ENCODE results near the gene SLC2A9.
A peak's percentile ranks its signal among the peaks of the same experiment; 100 is the strongest.

Gene SLC2A9

GRCh38 chr4:9980898-9981297 lies 40.4 kb downstream of the SLC2A9 start:
- Histone ChIP-seq H3K27me3 (ENCODE audit: insufficient read depth, insufficient read length) (peaks cover 28% of the 10 kb centered on the region), H3K36me3 (ENCODE audit: insufficient read depth, insufficient read length, low read length) (no peaks in the 10 kb centered on the region), H3K9ac (ENCODE audit: insufficient read length, low read depth) (no peak overlapping the region), H3K4me3 (ENCODE audit: insufficient read length, low read depth) (no peak overlapping the region), H3K9me3 (ENCODE audit: insufficient read depth, low read length) (no peaks in the 10 kb centered on the region), H3K4me1 (ENCODE audit: insufficient read depth, insufficient read length) (peaks cover 6% of the 10 kb centered on the region)
- TF ChIP-seq ZNF274 (IDR thresholded peaks at IDR 0.05; ENCODE audit: low read depth, low read length) (no peak), YY1 (IDR thresholded peaks at IDR 0.05; ENCODE audit: insufficient read depth, insufficient read length) (no peak), SUZ12 (IDR thresholded peaks at IDR 0.05; ENCODE audit: extremely low read depth, insufficient read depth, insufficient read length) (no peak)
- DNase-seq (ENCODE audit: low read depth, low spot score): no peak

- no peak overlapping the region for H3K4me3 ChIP-seq (ENCODE audit: insufficient read length, low read depth)
- H3K4me1 ChIP-seq (ENCODE audit: insufficient read depth, insufficient read length): peaks cover 6% of the 10 kb centered on the region
- TF ChIP-seq YY1 (IDR thresholded peaks at IDR 0.05; ENCODE audit: insufficient read depth, insufficient read length) (no peak), SUZ12 (IDR thresholded peaks at IDR 0.05; ENCODE audit: extremely low read depth, insufficient read depth, insufficient read length) (no peak), ZNF274 (IDR thresholded peaks at IDR 0.05; ENCODE audit: low read depth, low read length) (no peak)
- no peaks in the 10 kb centered on the region for H3K36me3 ChIP-seq (ENCODE audit: insufficient read depth, insufficient read length, low read length)
- no peaks in the 10 kb centered on the region for H3K9me3 ChIP-seq (ENCODE audit: insufficient read depth, low read length)
- no peak overlapping the region for H3K9ac ChIP-seq (ENCODE audit: insufficient read length, low read depth)
- peak; percentile 35 for DNase-seq (ENCODE audit: low read depth, low spot score)
- peaks cover 28% of the 10 kb centered on the region for H3K27me3 ChIP-seq (ENCODE audit: insufficient read depth, insufficient read length)
Measured at GRCh38 chr4:9979101-9979701, 42.1 kb downstream of the SLC2A9 start.

- Histone ChIP-seq H3K9ac (ENCODE audit: insufficient read length, low read depth) (no peak overlapping the region), H3K36me3 (ENCODE audit: insufficient read depth, insufficient read length, low read length) (no peaks in the 10 kb centered on the region), H3K27me3 (ENCODE audit: insufficient read depth, insufficient read length) (peaks cover 28% of the 10 kb centered on the region), H3K4me1 (ENCODE audit: insufficient read depth, insufficient read length) (peaks cover 6% of the 10 kb centered on the region), H3K4me3 (ENCODE audit: insufficient read length, low read depth) (no peak overlapping the region), H3K9me3 (ENCODE audit: insufficient read depth, low read length) (no peaks in the 10 kb centered on the region)
- no peak for DNase-seq (ENCODE audit: low read depth, low spot score)
- TF ChIP-seq SUZ12 (IDR thresholded peaks at IDR 0.05; ENCODE audit: extremely low read depth, insufficient read depth, insufficient read length) (no peak), ZNF274 (IDR thresholded peaks at IDR 0.05; ENCODE audit: low read depth, low read length) (no peak), YY1 (IDR thresholded peaks at IDR 0.05; ENCODE audit: insufficient read depth, insufficient read length) (no peak)
Measured at GRCh38 chr4:9977518-9978031, 43.7 kb downstream of the SLC2A9 start.

GRCh38 chr4:9976781-9977180 lies 44.5 kb downstream of the SLC2A9 start:
- H3K27me3 ChIP-seq (ENCODE audit: insufficient read depth, insufficient read length): peaks cover 28% of the 10 kb centered on the region
- H3K9ac ChIP-seq (ENCODE audit: insufficient read length, low read depth): no peak overlapping the region
- TF ChIP-seq ZNF274 (IDR thresholded peaks at IDR 0.05; ENCODE audit: low read depth, low read length): no peak
- no peak for TF ChIP-seq YY1 (IDR thresholded peaks at IDR 0.05; ENCODE audit: insufficient read depth, insufficient read length)
- no peak for TF ChIP-seq SUZ12 (IDR thresholded peaks at IDR 0.05; ENCODE audit: extremely low read depth, insufficient read depth, insufficient read length)
- DNase-seq (ENCODE audit: low read depth, low spot score): no peak
- H3K9me3 ChIP-seq (ENCODE audit: insufficient read depth, low read length): no peaks in the 10 kb centered on the region
- no peaks in the 10 kb centered on the region for H3K36me3 ChIP-seq (ENCODE audit: insufficient read depth, insufficient read length, low read length)
- H3K4me3 ChIP-seq (ENCODE audit: insufficient read length, low read depth): no peak overlapping the region
- H3K4me1 ChIP-seq (ENCODE audit: insufficient read depth, insufficient read length): peaks cover 6% of the 10 kb centered on the region

- no peak for TF ChIP-seq SUZ12 (IDR thresholded peaks at IDR 0.05; ENCODE audit: extremely low read depth, insufficient read depth, insufficient read length)
- no peak for TF ChIP-seq YY1 (IDR thresholded peaks at IDR 0.05; ENCODE audit: insufficient read depth, insufficient read length)
- no peak for TF ChIP-seq ZNF274 (IDR thresholded peaks at IDR 0.05; ENCODE audit: low read depth, low read length)
- Histone ChIP-seq H3K9ac (ENCODE audit: insufficient read length, low read depth) (no peak overlapping the region), H3K4me1 (ENCODE audit: insufficient read depth, insufficient read length) (peaks cover 6% of the 10 kb centered on the region), H3K4me3 (ENCODE audit: insufficient read length, low read depth) (no peak overlapping the region), H3K9me3 (ENCODE audit: insufficient read depth, low read length) (no peaks in the 10 kb centered on the region), H3K36me3 (ENCODE audit: insufficient read depth, insufficient read length, low read length) (no peaks in the 10 kb centered on the region), H3K27me3 (ENCODE audit: insufficient read depth, insufficient read length) (peaks cover 28% of the 10 kb centered on the region)
- DNase-seq (ENCODE audit: low read depth, low spot score): no peak
Measured at GRCh38 chr4:9976293-9976692, 45.0 kb downstream of the SLC2A9 start.

GRCh38 chr4:9971711-9972110 lies 49.6 kb downstream of the SLC2A9 start:
- H3K36me3 ChIP-seq (ENCODE audit: insufficient read depth, insufficient read length, low read length): no peaks in the 10 kb centered on the region
- peaks cover under 1% of the 10 kb centered on the region for H3K27me3 ChIP-seq (ENCODE audit: insufficient read depth, insufficient read length)

GRCh38 chr4:9970399-9971011 lies 50.8 kb downstream of the SLC2A9 start:
- no peak for DNase-seq (ENCODE audit: low read depth, low spot score)
- Histone ChIP-seq H3K27me3 (ENCODE audit: insufficient read depth, insufficient read length) (no peaks in the 10 kb centered on the region), H3K36me3 (ENCODE audit: insufficient read depth, insufficient read length, low read length) (no peaks in the 10 kb centered on the region), H3K9me3 (ENCODE audit: insufficient read depth, low read length) (peaks cover 12% of the 10 kb centered on the region; the same call in 1 of the 2 replicates), H3K4me3 (ENCODE audit: insufficient read length, low read depth) (no peak overlapping the region), H3K4me1 (ENCODE audit: insufficient read depth, insufficient read length) (no peaks in the 10 kb centered on the region), H3K9ac (ENCODE audit: insufficient read length, low read depth) (no peak overlapping the region)
- TF ChIP-seq YY1 (IDR thresholded peaks at IDR 0.05; ENCODE audit: insufficient read depth, insufficient read length) (no peak), SUZ12 (IDR thresholded peaks at IDR 0.05; ENCODE audit: extremely low read depth, insufficient read depth, insufficient read length) (no peak), ZNF274 (IDR thresholded peaks at IDR 0.05; ENCODE audit: low read depth, low read length) (no peak)

More at GRCh38 chr4:9971711-9972110, 49.6 kb downstream of the SLC2A9 start:
- Histone ChIP-seq H3K9me3 (ENCODE audit: insufficient read depth, low read length) (peaks cover 12% of the 10 kb centered on the region; the same call in 1 of the 2 replicates), H3K4me3 (ENCODE audit: insufficient read length, low read depth) (no peak overlapping the region), H3K9ac (ENCODE audit: insufficient read length, low read depth) (no peak overlapping the region), H3K4me1 (ENCODE audit: insufficient read depth, insufficient read length) (no peaks in the 10 kb centered on the region)
- no peak for DNase-seq (ENCODE audit: low read depth, low spot score)
- TF ChIP-seq YY1 (IDR thresholded peaks at IDR 0.05; ENCODE audit: insufficient read depth, insufficient read length) (no peak), ZNF274 (IDR thresholded peaks at IDR 0.05; ENCODE audit: low read depth, low read length) (no peak), SUZ12 (IDR thresholded peaks at IDR 0.05; ENCODE audit: extremely low read depth, insufficient read depth, insufficient read length) (no peak)

All from NT2/D1 (cell line).